HFFc6 (cell line): ENCODE data around the gene KRT86. TPM values are rescaled to one million over a fixed set of nuclear protein-coding genes. Genes with fewer than 3 reads are reported as not detected.

Experiments used
- DNase-seq: peaks from one replicate; pipeline ENCODE4 v3.0.0-alpha.2; 2018
- H3K27ac Mint-ChIP-seq: 2 replicates; pipeline ENCODE4 v1.8.0; 2020; ENCODE audit warnings: mild to moderate bottlenecking, mixed read lengths
- H3K27me3 Mint-ChIP-seq: 2 replicates; pipeline ENCODE4 v1.8.0; 2021; ENCODE audit warnings: mild to moderate bottlenecking, moderate library complexity, mixed read lengths; ENCODE audit not compliant: insufficient read depth
- H3K36me3 Mint-ChIP-seq: 2 replicates; pipeline ENCODE4 v1.8.0; 2021; ENCODE audit warnings: low read depth, mixed read lengths
- H3K4me1 Mint-ChIP-seq: 2 replicates; pipeline ENCODE4 v1.8.0; 2020; ENCODE audit warnings: low read depth, mixed read lengths
- H3K4me3 Mint-ChIP-seq: 2 replicates; pipeline ENCODE4 v1.8.0; 2020; ENCODE audit warnings: mild to moderate bottlenecking, moderate library complexity, mixed read lengths
- H3K9me3 Mint-ChIP-seq: 2 replicates; pipeline ENCODE4 v1.8.0; 2020; ENCODE audit warnings: mild to moderate bottlenecking, mixed read lengths
- CTCF ChIP-seq: fragments of 200-600 bp; sonication (generic); IDR thresholded peaks from 2 replicates; pipeline ENCODE4 v1.5.0; 2021; ENCODE audit warnings: antibody characterized with exemption, mild to moderate bottlenecking
- total RNA-seq, 6 experiments: library from RNA; stranded (reverse); fragmentation: NEBNext Ultra II Directional; extraction: Animal tissue kit (Norgen Biotek cat#: 25700); gene quantifications; 2 replicates in 1 of 6; 3 replicates in 5 of 6; pipeline ENCODE4 v1.2.3, GENCODE V29; 2021

Gene KRT86
- total RNA-seq, 6 experiments from 2014 or later, result 0.15 to 0.26 (median 0.19) TPM; not detected in 1

DNA sequence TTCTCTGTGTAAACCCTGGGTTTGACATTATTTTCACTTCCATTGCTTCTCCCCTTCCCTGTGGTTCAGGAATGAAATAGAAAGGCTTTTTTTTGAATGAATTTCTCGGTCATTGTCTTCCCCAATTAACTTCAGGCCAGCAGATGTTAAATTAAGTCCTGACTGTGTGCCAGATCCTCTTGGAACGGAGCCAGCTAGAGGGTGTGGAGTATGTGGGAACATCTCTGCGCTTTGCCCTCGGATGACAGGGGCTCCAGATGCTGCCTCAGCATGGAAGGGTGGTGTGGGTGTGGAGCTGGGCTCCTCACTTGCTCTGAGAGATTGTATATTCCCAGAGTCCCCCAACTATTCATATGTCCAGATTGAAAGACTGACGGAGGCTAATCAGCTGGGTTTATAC lies 79.8 kb downstream of the KRT86 start:
- H3K36me3 Mint-ChIP-seq, result no peaks in the 10 kb centered on the region
- H3K4me3 Mint-ChIP-seq, result no peak overlapping the region
- peaks cover 14% of the 10 kb centered on the region for H3K4me1 Mint-ChIP-seq
- peaks cover 25% of the 10 kb centered on the region for H3K27me3 Mint-ChIP-seq
- TF ChIP-seq CTCF, result no peak
- DNase-seq, result no peak
- no peak overlapping the region for H3K27ac Mint-ChIP-seq
- H3K9me3 Mint-ChIP-seq, result no peaks in the 10 kb centered on the region

DNA sequence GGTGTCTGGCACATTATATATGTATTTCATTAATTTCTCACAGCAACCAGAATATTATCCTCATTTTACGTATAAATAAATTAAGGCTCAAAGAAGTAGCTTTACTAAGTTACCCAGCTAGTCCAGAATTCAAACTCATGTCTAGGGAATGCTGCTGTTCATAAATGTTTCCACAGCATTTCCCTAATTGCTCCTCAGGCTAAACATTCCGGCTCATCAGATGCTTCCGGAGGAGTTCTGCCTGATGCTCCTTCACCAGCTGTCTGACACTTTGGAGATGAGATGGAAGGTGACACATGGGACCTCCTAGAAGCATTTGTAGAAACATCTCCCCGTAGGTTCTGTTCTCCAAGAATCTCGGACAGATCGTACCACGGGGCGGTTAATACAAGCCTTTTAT lies 80.7 kb downstream of the KRT86 start:
- Mint-ChIP-seq H3K27me3 (peaks cover 32% of the 10 kb centered on the region), H3K27ac (no peak overlapping the region), H3K36me3 (no peaks in the 10 kb centered on the region), H3K4me3 (no peak overlapping the region), H3K4me1 (peaks cover 10% of the 10 kb centered on the region), H3K9me3 (no peaks in the 10 kb centered on the region)
- TF ChIP-seq CTCF, result no peak
- peak; percentile 15 for DNase-seq

GRCh38 chr12:52356031-52356761 lies 81.8 kb downstream of the KRT86 start:
- H3K36me3 Mint-ChIP-seq, result no peaks in the 10 kb centered on the region
- H3K27ac Mint-ChIP-seq, result no peak overlapping the region
- no peak for DNase-seq
- no peak overlapping the region for H3K4me3 Mint-ChIP-seq
- peaks cover 30% of the 10 kb centered on the region for H3K27me3 Mint-ChIP-seq
- H3K4me1 Mint-ChIP-seq, result peaks cover 10% of the 10 kb centered on the region
- no peak for TF ChIP-seq CTCF
- H3K9me3 Mint-ChIP-seq, result no peaks in the 10 kb centered on the region

DNA sequence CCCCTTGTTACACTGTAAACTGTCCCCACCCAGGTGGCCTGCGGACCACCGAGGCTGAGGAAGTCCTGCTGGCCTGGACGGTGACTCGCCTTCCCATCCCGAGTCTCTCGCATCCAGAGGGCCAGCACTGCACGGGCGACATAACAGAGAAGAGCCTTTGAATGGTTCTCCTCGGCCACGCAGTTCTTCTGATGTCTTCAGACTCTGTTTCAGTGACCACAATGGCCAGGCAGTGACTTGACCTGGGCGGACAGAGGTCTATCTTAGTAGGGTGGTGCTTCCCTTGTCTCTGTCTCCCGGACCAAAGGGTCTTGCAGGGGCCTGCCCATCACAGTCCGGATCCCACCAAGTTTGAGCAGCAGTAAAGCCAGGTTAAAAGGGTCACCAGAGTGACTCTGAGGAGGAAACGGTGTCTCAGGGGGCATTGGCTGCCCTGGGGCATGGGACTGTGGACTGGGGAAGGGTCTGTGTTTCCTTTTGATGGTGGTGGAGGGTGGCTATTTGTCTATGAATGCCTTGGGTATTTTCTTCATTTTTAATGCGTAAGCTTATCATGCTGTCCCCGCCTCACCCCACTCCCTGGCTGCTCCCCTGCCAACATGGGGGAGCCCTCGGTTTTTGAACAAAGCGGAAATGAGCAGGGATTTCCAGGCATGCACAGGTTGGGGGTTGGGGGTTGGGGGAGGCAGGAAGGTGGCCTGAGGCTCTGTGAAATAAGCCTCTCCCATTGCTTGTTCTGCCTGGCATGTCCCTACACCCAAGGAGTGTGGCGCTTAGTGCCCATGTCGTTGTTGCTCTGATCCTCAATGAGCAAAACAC lies 82.5 kb downstream of the KRT86 start:
- Mint-ChIP-seq H3K27ac (no peak overlapping the region), H3K36me3 (no peaks in the 10 kb centered on the region), H3K27me3 (peaks cover 35% of the 10 kb centered on the region), H3K4me1 (peaks cover 10% of the 10 kb centered on the region), H3K4me3 (no peak overlapping the region), H3K9me3 (no peaks in the 10 kb centered on the region)
- no peak for TF ChIP-seq CTCF
- DNase-seq, result no peak

Other genes with a start within 250 kb of the KRT86 start
- 10 to 100 TPM; 10.3 to 46.6 (median 43.6) TPM for gene NR4A1, start 223.2 kb upstream of the KRT86 start, total RNA-seq
- gene ATG101, start 204.7 kb upstream of the KRT86 start, total RNA-seq, result 10 to 100 TPM; 62.1 to 73.6 (median 66.6) TPM
- gene SMIM41, start 194.9 kb upstream of the KRT86 start, total RNA-seq, result not detected
- gene KRT80, start 82.6 kb upstream of the KRT86 start, total RNA-seq, result 1 to 10 TPM; 2.3 to 3.7 (median 2.8) TPM
- gene KRT7, start 41.4 kb upstream of the KRT86 start, total RNA-seq, result 100 to 1,000 TPM in 2 of 6 experiments, 10 to 100 TPM in 4; 62.7 to 379 (median 67.5) TPM
- gene KRT81, start 16.9 kb downstream of the KRT86 start, total RNA-seq, result under 1 TPM; 0.34 to 0.84 (median 0.70) TPM
- not detected for gene KRT83, start 46.8 kb downstream of the KRT86 start, total RNA-seq
- not detected for gene KRT85, start 92.8 kb downstream of the KRT86 start, total RNA-seq
- not detected for gene KRT84, start 111.0 kb downstream of the KRT86 start, total RNA-seq
- gene KRT82, start 131.7 kb downstream of the KRT86 start, total RNA-seq, result not detected
- not detected for gene KRT75, start 159.7 kb downstream of the KRT86 start, total RNA-seq
- gene KRT6B, start 177.5 kb downstream of the KRT86 start, total RNA-seq, result not detected
- not detected for gene KRT6C, start 199.2 kb downstream of the KRT86 start, total RNA-seq
- gene KRT6A, start 218.6 kb downstream of the KRT86 start, total RNA-seq, result not detected
- gene KRT5, start 245.7 kb downstream of the KRT86 start, total RNA-seq, result not detected